Measurements from ENCODE around the gene ADRA2A.

Gene ADRA2A

DNA sequence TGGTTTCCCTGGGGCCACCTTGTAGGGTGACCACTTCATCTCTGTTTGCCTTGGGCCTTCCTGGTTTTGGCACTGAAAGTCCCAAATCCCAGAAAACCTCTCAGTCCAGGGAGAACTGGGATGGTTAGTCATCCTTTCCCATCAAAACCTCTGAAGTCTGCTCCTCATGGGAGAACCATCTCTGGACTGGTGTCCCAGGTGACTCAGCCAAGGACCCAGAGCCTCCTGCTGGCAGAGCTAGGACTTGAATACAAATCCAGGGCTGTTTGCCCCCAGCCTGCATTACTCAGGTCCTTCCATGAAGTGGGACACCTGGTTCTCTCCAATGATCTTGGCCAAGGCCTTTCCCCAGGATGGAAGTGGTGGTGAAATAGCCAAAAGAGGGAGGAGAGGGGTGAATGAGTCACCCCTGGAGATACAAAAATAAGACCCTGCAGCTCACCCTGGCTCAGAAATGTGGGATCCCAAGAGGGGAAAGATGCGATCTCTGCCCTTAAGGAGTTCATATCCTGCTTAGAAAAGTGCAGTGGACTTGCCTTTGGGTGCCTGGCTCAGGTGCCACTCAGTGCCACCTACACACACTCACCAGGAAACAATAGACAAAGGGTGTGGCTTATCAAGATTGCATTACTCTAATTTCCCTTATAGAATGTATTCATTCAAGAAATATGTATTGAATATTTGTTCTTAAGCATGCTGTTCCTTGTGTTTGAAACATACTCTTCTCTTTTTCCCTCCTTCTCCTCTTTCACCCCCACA, 22.0 kb downstream of the ADRA2A start:
- Mint-ChIP-seq H3K9me3 (no peaks in the 10 kb centered on the region), H3K4me3 (no peak overlapping the region), H3K4me1 (no peaks in the 10 kb centered on the region), H3K27ac (no peak overlapping the region), H3K36me3 (no peaks in the 10 kb centered on the region)
- ATAC-seq (no peak), DNase-seq (ENCODE audit: low spot score in 2 of 2) (no peak)

DNA sequence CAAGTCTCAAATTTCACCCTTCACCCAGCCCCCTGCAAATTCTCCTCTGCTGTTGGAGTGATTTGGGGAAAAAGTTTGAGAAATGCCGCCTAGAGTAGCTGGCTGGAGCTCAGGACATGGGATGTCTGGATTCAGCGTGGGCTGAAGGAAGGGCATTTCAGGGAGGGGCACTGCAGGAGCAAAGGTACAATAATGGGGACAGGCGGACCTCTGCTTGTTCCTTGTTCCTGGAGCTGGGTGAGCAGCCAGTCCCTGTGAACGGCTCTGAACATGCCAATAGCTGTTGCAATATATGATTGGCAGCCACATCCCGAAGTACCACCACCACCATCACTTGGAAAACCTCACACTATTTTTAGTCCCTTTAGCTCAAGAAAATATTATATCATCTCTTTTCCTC, 23.4 kb downstream of the ADRA2A start:
- DNase-seq (ENCODE audit: low spot score in 2 of 2) = no peak
- ATAC-seq = no peak
- Mint-ChIP-seq H3K4me3 (no peak overlapping the region), H3K4me1 (no peaks in the 10 kb centered on the region), H3K36me3 (no peaks in the 10 kb centered on the region), H3K27ac (no peak overlapping the region), H3K9me3 (no peaks in the 10 kb centered on the region)

DNA sequence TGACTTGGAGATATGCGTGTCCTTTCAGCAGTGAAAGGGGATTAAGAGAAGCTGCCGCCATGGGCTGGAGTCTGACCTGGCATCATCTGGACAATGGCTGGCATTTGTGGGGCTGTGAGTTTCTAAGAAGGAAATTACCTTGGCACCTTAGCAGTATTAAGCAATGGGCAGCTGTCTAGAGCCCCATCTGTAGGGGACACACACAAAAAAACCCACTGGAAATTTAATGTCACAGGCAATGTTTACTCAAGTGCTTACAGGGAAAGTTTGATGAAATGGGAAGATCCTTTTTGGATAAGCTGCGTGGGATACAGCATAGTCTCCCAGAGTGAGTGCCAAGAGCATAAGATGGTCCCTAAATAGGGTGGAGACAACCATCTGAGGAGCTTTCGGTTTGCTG, 25.0 kb downstream of the ADRA2A start:
- Mint-ChIP-seq H3K4me3 (no peak overlapping the region), H3K4me1 (no peaks in the 10 kb centered on the region), H3K9me3 (no peaks in the 10 kb centered on the region), H3K36me3 (no peaks in the 10 kb centered on the region), H3K27ac (no peak overlapping the region)
- ATAC-seq = no peak
- DNase-seq (ENCODE audit: low spot score in 2 of 2) = no peak

DNA sequence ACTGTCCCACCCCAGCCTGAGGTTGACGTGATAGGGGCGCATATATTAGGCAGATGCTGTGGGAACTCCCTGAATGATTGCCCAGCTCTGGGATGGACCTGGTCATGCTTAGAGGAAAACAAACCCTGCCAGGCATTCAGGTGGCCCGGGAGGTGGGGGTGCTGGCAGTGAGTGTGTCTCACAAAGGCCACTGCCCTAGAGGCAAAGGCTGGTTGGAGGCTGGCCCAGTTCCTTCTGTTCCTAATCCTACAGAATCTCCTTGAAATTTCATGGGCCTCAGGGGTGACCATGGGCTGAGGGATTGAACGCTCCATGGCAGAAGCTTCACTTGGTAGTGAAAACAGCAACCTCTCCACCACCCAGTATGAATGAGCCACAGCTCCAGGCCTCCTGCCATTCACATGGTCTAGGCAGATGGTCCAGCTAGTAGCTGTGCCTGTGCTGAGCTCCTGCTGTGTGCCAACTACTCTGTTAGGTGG, 25.6 kb downstream of the ADRA2A start:
- Mint-ChIP-seq H3K9me3 (no peaks in the 10 kb centered on the region), H3K4me3 (no peak overlapping the region), H3K4me1 (no peaks in the 10 kb centered on the region), H3K36me3 (no peaks in the 10 kb centered on the region), H3K27ac (no peak overlapping the region)
- ATAC-seq (peak; percentile 12), DNase-seq (ENCODE audit: low spot score in 2 of 2) (no peak)

DNA sequence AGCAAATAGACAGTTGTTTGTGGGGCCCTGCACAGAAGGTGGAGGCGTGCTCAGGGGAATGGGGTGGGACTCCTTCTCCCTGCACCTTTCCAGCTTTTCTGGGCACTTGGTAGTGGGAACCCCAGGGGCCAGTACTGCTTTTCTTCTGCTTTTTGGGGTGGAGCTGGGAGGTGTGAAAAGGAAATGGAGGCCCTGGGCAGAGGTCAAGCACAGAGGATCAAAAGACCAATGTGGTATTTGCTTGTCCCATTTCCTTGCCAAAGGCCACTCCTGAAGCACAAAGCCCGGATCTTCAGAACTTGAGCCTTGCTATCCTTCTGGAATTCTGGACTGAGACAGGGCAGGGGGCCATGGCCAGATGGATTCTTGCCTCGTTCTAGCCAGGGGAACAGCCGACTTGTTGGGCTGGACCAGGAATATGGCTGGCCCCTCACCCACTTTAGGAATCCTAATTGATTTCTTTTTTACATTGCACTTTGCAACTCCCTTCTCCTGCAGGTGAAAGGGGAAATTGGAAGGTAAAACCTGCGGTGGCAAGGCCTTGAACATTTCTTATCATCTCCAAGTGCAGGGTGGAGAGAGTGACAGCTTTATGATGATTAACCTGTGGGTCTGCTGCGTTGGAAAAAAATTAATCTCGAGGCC, 26.5 kb downstream of the ADRA2A start:
- Mint-ChIP-seq H3K27ac (no peak overlapping the region), H3K4me1 (no peaks in the 10 kb centered on the region), H3K4me3 (no peak overlapping the region), H3K9me3 (no peaks in the 10 kb centered on the region), H3K36me3 (no peaks in the 10 kb centered on the region)
- ATAC-seq (no peak), DNase-seq (ENCODE audit: low spot score in 2 of 2) (no peak)

DNA sequence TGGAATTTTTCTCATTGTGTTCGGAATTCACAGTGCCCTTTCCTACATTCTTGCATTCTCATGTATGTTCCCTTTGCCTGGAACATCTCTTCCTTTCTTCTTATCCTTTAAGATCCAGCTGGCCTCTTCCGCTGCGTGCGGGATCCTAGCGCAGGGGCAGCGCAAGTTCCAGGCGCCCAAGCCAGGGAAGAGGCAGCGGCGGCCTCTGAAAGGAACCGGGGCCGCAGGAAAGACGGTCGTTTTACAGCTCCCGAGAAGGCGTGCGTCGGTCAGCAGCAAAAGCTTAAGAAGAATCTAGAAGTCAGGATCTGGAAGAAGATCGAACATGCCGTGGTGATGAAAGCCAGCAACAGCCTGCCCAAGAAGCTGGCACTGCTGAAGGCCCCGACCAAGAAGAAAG, 28.0 kb downstream of the ADRA2A start:
- Mint-ChIP-seq H3K27ac (no peak overlapping the region), H3K4me3 (no peak overlapping the region), H3K36me3 (no peaks in the 10 kb centered on the region), H3K9me3 (no peaks in the 10 kb centered on the region), H3K4me1 (no peaks in the 10 kb centered on the region)
- no peak for ATAC-seq
- no peak for DNase-seq (ENCODE audit: low spot score in 2 of 2)

DNA sequence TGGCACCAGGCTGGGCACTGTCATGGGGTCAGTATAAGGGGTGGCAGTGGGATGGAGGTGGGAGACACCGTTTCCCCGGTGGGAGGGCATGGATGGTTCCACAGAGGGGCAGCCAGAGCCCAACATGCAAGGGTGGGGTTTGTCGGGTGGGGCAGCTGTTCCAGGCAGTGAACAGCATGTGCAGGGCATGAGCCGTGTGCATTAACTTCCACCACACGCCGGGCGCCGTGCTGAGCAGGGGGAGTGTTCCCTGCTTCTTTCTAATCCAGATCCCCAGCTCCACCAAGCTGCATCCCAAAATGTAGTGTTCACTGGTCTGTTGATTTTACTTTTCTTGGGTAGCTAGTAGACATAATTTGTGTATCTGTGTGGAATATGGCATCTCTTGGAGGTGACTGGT, 29.3 kb downstream of the ADRA2A start:
- H3K4me1 Mint-ChIP-seq = no peaks in the 10 kb centered on the region
- ATAC-seq = no peak
- DNase-seq (ENCODE audit: low spot score in 2 of 2) = no peak
- H3K27ac Mint-ChIP-seq = no peak overlapping the region
- no peak overlapping the region for H3K4me3 Mint-ChIP-seq
- H3K36me3 Mint-ChIP-seq = no peaks in the 10 kb centered on the region
- no peaks in the 10 kb centered on the region for H3K9me3 Mint-ChIP-seq

DNA sequence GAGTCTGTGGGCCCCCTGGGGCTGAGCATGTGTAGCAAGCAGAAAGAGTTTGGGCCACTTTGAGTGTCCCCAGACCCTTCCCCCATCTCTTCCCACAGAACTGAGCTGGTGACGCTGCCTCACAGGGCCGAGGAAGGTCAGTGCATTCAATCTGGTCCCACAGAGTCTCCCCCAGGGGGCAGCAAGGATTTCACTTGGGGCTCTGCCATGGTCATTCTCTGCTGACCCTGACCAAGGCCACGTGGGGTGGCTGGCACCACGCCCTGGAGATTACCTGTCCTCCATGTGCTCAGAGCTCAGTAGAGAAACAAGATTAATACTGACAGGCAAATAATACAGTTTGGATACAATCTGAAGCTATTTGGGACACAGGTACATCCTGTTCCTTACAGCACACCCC, 30.2 kb downstream of the ADRA2A start:
- ATAC-seq (no peak), DNase-seq (ENCODE audit: low spot score in 2 of 2) (no peak)
- H3K4me1 Mint-ChIP-seq = no peaks in the 10 kb centered on the region
- H3K27ac Mint-ChIP-seq = no peak overlapping the region
- H3K4me3 Mint-ChIP-seq = no peak overlapping the region
- H3K36me3 Mint-ChIP-seq = no peaks in the 10 kb centered on the region
- no peaks in the 10 kb centered on the region for H3K9me3 Mint-ChIP-seq

DNA sequence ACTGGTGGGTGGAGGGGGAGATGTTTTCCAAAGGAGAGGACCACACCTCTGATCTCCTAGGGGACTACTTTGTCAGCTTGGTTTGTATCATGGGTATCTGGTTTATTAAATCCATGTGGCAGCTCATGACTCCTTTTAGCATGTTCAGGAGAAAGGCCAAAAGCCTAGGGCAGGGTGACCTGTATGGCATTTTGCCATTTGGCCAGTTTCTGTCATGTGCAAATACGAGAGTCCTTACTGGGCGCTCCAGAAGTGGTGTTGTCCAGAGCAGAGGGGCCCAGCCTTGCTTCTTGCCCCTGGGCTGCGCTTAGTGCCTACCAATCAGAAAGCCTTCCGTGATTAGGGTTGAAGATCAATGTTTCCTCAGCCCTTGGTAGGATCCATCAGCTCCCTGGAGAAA, 31.0 kb downstream of the ADRA2A start:
- ATAC-seq (no peak), DNase-seq (ENCODE audit: low spot score in 2 of 2) (no peak)
- Mint-ChIP-seq H3K27ac (no peak overlapping the region), H3K36me3 (no peaks in the 10 kb centered on the region), H3K9me3 (no peaks in the 10 kb centered on the region), H3K4me3 (no peak overlapping the region), H3K4me1 (no peaks in the 10 kb centered on the region)

DNA sequence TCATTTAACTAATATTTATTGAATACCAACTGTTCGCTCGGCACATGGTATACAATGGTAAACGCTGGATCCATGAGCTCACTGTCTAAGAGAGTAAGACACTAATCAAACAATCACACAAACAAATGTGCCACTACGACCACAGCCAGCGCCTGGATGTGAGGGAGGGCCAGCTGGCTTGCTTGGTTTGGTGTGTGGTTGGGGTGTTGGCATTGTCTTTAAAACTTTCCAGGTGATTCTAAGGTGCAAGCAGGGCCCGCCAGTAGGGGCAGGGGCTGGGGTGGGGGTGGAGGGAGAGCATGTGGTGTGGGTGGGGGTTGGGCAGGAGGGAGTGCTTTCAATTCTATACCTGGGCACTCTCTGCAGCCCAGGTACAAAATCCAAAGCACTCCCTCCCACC, 31.6 kb downstream of the ADRA2A start:
- Mint-ChIP-seq H3K9me3 (no peaks in the 10 kb centered on the region), H3K4me1 (no peaks in the 10 kb centered on the region), H3K27ac (no peak overlapping the region), H3K36me3 (no peaks in the 10 kb centered on the region), H3K4me3 (no peak overlapping the region)
- DNase-seq (ENCODE audit: low spot score in 2 of 2) = no peak
- no peak for ATAC-seq

DNA sequence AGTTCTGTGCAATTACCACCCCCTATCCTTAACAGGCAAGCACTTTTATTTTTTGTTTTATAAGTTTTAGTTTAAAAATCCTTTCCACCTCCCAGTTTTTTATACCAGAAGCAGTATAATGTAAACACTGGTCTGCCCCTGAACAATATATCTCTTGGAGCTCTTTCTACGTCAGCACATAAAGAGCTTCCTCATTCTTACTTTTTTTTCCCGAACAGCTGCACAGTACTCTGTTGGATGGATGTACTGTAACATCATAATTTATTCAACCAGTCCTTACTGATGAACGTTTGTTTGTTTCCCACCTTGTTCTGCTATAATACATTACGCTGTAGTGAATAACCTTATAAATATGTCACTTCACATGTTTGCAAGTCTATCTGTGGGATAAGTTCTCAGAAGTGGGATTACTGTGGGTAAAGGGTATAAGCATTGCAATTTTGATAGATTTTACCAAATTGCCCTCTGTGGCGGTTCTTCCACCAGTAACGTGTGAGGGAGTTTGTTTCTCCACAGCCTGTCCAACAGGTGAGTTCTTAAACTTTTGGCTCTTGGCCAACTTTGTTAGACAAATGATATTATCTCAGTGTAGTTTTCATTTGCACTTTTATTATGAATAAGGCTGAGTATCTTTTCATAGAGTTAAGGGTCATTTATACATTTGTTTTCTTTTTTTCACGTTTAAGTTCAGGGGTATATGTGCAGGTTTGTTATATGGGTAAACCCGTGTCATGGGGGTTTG, 32.8 kb downstream of the ADRA2A start:
- Mint-ChIP-seq H3K9me3 (no peaks in the 10 kb centered on the region), H3K36me3 (no peaks in the 10 kb centered on the region), H3K27ac (no peak overlapping the region), H3K4me3 (no peak overlapping the region), H3K4me1 (peaks cover 10% of the 10 kb centered on the region)
- ATAC-seq = no peak
- no peak for DNase-seq (ENCODE audit: low spot score in 2 of 2)

DNA sequence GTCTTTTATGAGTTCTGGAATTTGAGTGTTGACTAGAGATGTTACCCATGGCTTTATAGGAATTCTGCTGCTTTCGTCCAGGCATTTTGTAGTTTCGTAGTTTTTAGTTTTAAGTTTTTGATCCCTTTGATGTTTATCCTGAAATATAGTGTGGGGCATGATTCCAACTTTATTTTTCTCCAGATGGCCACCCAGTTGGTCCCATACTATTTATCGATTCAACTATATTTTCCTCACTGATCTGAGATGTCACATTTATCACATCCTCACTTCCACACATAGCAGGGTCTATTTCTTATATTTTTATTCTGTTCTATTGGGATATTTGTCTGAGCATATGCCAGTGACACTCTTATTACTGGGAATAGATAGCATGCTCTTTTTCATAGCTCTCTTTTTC, 33.9 kb downstream of the ADRA2A start:
- Mint-ChIP-seq H3K27ac (no peak overlapping the region), H3K36me3 (no peaks in the 10 kb centered on the region), H3K4me3 (no peak overlapping the region), H3K9me3 (no peaks in the 10 kb centered on the region), H3K4me1 (peaks cover 13% of the 10 kb centered on the region)
- ATAC-seq = no peak
- DNase-seq (ENCODE audit: low spot score in 2 of 2) = no peak

DNA sequence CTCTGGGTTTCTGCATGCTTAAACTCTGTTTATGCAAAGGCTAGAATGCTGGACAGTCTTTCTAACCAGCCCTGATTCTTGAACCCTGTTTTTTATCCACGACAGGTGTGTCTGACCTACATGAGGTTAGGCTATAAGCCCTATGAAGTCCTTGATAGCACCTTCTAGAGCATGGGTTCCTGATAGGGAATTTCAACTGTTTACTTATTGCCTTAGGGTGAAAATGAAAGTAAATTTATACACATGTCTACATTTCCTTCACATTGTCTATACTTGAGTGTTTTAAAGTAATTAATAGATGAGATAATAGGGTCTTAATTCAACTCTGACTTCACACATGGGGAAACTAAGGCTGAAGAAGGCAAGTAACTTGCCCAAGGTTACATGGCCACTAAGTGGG, 35.5 kb downstream of the ADRA2A start:
- Mint-ChIP-seq H3K27ac (no peak overlapping the region), H3K4me3 (no peak overlapping the region), H3K4me1 (peaks cover 13% of the 10 kb centered on the region), H3K36me3 (no peaks in the 10 kb centered on the region), H3K9me3 (no peaks in the 10 kb centered on the region)
- ATAC-seq (no peak), DNase-seq (ENCODE audit: low spot score in 2 of 2) (no peak)

DNA sequence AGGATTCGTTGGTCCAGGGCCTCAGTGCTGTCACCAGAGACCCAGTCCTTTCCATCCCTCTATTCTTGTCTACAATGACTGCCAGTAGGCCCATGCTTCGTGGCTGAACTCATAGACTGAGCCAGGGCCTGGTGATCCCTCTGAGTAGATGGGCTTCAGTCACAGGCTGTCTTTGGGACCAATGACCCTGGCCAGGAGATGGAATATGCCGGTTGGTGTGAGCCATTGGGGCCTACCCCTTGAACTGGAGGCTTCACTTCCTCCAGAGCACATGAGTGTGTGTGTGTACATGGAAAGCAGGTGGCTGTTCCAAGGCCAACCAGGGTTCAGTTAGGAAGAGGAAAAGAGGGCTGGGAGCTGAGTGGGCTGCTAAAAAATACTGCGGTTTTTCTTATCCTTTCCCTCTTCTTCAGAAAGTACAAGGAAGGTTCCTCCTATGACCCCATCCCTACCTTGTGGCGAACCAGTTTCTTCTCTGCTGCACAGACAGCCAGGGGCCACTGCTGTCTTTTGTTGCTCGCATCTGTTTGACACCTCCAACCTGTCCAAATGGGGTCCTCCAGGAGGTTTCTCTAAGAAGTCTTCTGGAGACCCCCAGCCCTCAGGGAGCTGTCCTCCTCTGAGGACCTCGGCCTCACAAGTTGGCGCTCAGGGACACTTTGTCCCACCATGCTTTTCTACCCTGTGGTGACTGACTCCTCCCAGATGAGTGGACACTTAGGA, 36.6 kb downstream of the ADRA2A start:
- peaks cover 13% of the 10 kb centered on the region for H3K4me1 Mint-ChIP-seq
- no peaks in the 10 kb centered on the region for H3K36me3 Mint-ChIP-seq

DNA sequence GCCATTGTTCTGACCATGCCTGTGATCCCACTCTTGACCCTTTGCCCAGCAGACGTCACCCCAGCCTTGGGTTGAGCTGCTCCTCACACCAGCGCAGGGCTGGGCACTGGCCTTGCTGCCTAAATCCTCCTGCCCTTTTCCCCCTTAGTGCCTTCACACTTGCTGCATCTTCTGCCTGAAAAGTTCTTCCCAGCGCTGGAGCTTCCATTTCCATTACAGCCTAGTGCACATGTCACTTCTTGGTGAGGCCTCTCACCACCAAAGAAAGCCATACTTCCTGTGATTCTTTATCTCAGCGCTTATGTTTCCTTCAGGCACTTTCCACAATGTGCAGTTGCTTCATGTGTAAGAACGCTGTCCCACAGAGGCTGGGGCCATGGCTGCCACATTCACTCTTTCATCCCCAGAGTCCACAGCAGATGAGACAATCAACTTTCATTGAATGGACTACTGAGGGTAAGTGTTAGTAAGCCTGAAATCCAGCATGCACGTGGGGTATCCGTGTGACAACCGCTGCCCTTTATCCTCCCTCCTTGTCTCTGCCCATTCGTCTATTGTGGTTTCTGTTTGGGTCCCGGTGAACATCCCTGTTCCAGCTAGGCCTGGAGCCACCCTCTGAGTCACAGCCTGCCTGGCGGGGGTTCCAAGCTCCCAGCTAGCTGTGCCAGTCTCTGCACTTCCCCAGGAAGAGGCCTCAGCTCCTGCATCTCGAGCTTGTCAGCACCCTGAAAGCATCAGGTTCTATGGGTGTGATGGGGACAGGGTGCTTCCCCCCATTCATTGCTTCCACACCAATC, 37.3 kb downstream of the ADRA2A start:
- peaks cover 13% of the 10 kb centered on the region for H3K4me1 Mint-ChIP-seq
- H3K9me3 Mint-ChIP-seq = no peaks in the 10 kb centered on the region
- H3K27ac Mint-ChIP-seq = no peak overlapping the region
- no peak overlapping the region for H3K4me3 Mint-ChIP-seq
- H3K36me3 Mint-ChIP-seq = no peaks in the 10 kb centered on the region
- ATAC-seq (no peak), DNase-seq (ENCODE audit: low spot score in 2 of 2) (no peak)

More for the DNA sequence above, 36.6 kb downstream of the ADRA2A start:
- ATAC-seq (no peak), DNase-seq (ENCODE audit: low spot score in 2 of 2) (no peak)
- no peak overlapping the region for H3K4me3 Mint-ChIP-seq
- H3K27ac Mint-ChIP-seq = no peak overlapping the region
- no peaks in the 10 kb centered on the region for H3K9me3 Mint-ChIP-seq

Data from stimulated activated effector memory CD8-positive, alpha-beta T cell treated with anti-CD3 and anti-CD28 coated beads, Interleukin-12 subunit alpha, Interleukin-12 subunit beta, amount 100 ng/mL, for 72 hours (primary cell).